ENCODE data around the gene NUDT19. TPM values are rescaled to one million over a fixed set of nuclear protein-coding genes. Genes with fewer than 3 reads are reported as not detected.

The NUDT19 gene
- total and polyA plus RNA-seq, 3 donors from 2014 or later: 6.7 to 15.5 (median 11.3) TPM

GRCh38 chr19:32675720-32676185, 15.9 kb upstream of the NUDT19 start, which contains the start of gene RGS9BP:
TSS of gene RGS9BP (plus strand) at chr19:32675848. CDS start at chr19:32676264, 416 bp downstream.
- H3K27me3 ChIP-seq: no peaks in the 10 kb centered on the region
- no peaks in the 10 kb centered on the region for H3K9me3 ChIP-seq
- H3K4me3 ChIP-seq: peak within 1 kb of the TSS; percentile 76 to 87
- H3K27ac ChIP-seq: peak within 1 kb of the TSS; percentile 56 to 73
- peaks cover 6% of the 10 kb centered on the region for H3K4me1 ChIP-seq
- H3K36me3 ChIP-seq (ENCODE audit: low read depth, missing control alignments): no peaks in the 10 kb centered on the region
- TF ChIP-seq POLR2A (IDR thresholded peaks at IDR 0.05) (no peak), CTCF (IDR thresholded peaks at IDR 0.05) (no peak)
- WGBS, 2 donors: 0% methylated on average over 18 to 46 of the region's 53 CpGs
- intact Hi-C loops (cut with DNase I; ENCODE audit: low total_unique reads): no loop called here
- peak; percentile 79 for DNase-seq

- WGBS, 2 donors: 2% methylated on average over 60 of the region's 93 CpGs; no CpG with 5 or more reads in 1 of the 2 donors
- Histone ChIP-seq H3K27me3 (no peaks in the 10 kb centered on the region), H3K4me1 (peaks cover 6% of the 10 kb centered on the region), H3K36me3 (ENCODE audit: low read depth, missing control alignments) (no peaks in the 10 kb centered on the region), H3K4me3 (peak overlapping the region; percentile 76 to 87), H3K9me3 (no peaks in the 10 kb centered on the region), H3K27ac (no peak overlapping the region)
- intact Hi-C loops (cut with DNase I; ENCODE audit: low total_unique reads): no loop called here
- no peak for DNase-seq
- no peak for TF ChIP-seq POLR2A (IDR thresholded peaks at IDR 0.05)
- no peak for TF ChIP-seq CTCF (IDR thresholded peaks at IDR 0.05)
Measured at GRCh38 chr19:32676186-32676894, 15.3 kb upstream of the NUDT19 start.

GRCh38 chr19:32676895-32677359, 14.7 kb upstream of the NUDT19 start:
- H3K9me3 ChIP-seq: no peaks in the 10 kb centered on the region
- no peaks in the 10 kb centered on the region for H3K36me3 ChIP-seq (ENCODE audit: low read depth, missing control alignments)
- WGBS, 2 donors: 18 to 21% methylated on average over 19 to 32 of the region's 33 CpGs
- peaks cover 6% of the 10 kb centered on the region for H3K4me1 ChIP-seq
- DNase-seq: no peak
- intact Hi-C loops (cut with DNase I; ENCODE audit: low total_unique reads): no loop called here
- H3K27me3 ChIP-seq: no peaks in the 10 kb centered on the region
- TF ChIP-seq CTCF (IDR thresholded peaks at IDR 0.05) (no peak), POLR2A (IDR thresholded peaks at IDR 0.05) (no peak)
- H3K27ac ChIP-seq: no peak overlapping the region
- H3K4me3 ChIP-seq: peak overlapping the region; percentile 76 to 87

- H3K27me3 ChIP-seq: no peaks in the 10 kb centered on the region
- TF ChIP-seq POLR2A (IDR thresholded peaks at IDR 0.05) (no peak), CTCF (IDR thresholded peaks at IDR 0.05) (no peak)
- no peak overlapping the region for H3K4me3 ChIP-seq
- WGBS, 2 donors: 41 to 42% methylated on average over 9 of the region's 9 CpGs
- intact Hi-C loops (cut with DNase I; ENCODE audit: low total_unique reads): no loop called here
- no peak for DNase-seq
- H3K27ac ChIP-seq: no peak overlapping the region
- H3K36me3 ChIP-seq (ENCODE audit: low read depth, missing control alignments): no peaks in the 10 kb centered on the region
- no peaks in the 10 kb centered on the region for H3K9me3 ChIP-seq
- peaks cover 6% of the 10 kb centered on the region for H3K4me1 ChIP-seq
Measured at GRCh38 chr19:32677657-32678056, 14.0 kb upstream of the NUDT19 start.

Data from testis (tissue), 3 donors.